IgD-negative memory B cell (primary cell): Measurements from ENCODE around the gene GPBAR1. TPM values are rescaled to one million over a fixed set of nuclear protein-coding genes. Genes with fewer than 3 reads are reported as not detected.

Experiments
- H3K27ac Mint-ChIP-seq, 3 donors: one replicate each; pipeline ENCODE4 v1.8.0; 2020 to 2022; ENCODE audit warnings: mild to moderate bottlenecking in 3 of 3, mixed read lengths in 3 of 3, moderate library complexity in 1 of 3
- H3K27me3 Mint-ChIP-seq: one replicate; pipeline ENCODE4 v1.8.0; 2021; ENCODE audit warnings: mixed read lengths
- H3K36me3 Mint-ChIP-seq: one replicate; pipeline ENCODE4 v1.8.0; 2020; ENCODE audit warnings: mild to moderate bottlenecking, mixed read lengths
- H3K4me1 Mint-ChIP-seq, 3 donors: one replicate each; pipeline ENCODE4 v1.8.0; 2020 to 2022; ENCODE audit warnings: mixed read lengths in 3 of 3, mild to moderate bottlenecking in 1 of 3
- H3K4me3 Mint-ChIP-seq, 4 donors: one replicate each; pipeline ENCODE4 v1.8.0; 2020 to 2022; ENCODE audit warnings: mild to moderate bottlenecking in 4 of 4, mixed read lengths in 4 of 4, moderate library complexity in 3 of 4
- H3K9me3 Mint-ChIP-seq, 3 donors: one replicate each; pipeline ENCODE4 v1.8.0; 2020 to 2021; ENCODE audit warnings: mixed read lengths in 3 of 3, mild to moderate bottlenecking in 1 of 3
- polyA plus RNA-seq: library from polyadenylated mRNA; unstranded; fragments of 300-500 nt; fragmentation: Illumina TruSeq; gene quantifications from one replicate; pipeline ENCODE4 v1.2.3, GENCODE V29; 2021

Gene GPBAR1
- polyA plus RNA-seq, 1 donor from 2014 or later = 0.64 TPM

DNA sequence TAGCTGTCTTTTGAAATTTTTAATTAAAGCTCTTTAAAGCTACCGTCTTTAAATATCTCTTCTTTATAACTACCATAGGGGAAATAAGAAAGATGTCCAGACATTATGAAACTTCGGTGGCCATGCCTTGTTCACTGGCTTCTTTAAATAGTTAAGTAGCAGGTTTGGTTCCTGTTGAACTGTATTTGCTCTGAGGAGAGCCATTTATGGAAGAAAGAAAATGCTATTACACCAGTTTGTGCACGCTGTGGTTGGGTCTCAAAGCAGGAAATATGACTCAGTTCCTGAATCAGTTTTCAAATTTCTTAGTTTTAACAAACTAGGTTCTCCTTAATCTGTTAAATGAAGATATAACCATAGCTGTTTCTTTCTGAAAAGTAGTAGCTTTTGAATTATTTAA lies 31.6 kb upstream of the GPBAR1 start:
- peaks cover 50 to 56% (median 54%) of the 10 kb centered on the region in 3 donors for H3K4me1 Mint-ChIP-seq
- H3K27me3 Mint-ChIP-seq = no peaks in the 10 kb centered on the region
- H3K9me3 Mint-ChIP-seq = no peaks in the 10 kb centered on the region
- peaks cover 9% of the 10 kb centered on the region for H3K36me3 Mint-ChIP-seq
- peak overlapping the region; percentile 79 to 86 (median 81) for H3K27ac Mint-ChIP-seq
- H3K4me3 Mint-ChIP-seq = peak overlapping the region in 3 of 4 donors; percentile 32 to 88 (median 88)

DNA sequence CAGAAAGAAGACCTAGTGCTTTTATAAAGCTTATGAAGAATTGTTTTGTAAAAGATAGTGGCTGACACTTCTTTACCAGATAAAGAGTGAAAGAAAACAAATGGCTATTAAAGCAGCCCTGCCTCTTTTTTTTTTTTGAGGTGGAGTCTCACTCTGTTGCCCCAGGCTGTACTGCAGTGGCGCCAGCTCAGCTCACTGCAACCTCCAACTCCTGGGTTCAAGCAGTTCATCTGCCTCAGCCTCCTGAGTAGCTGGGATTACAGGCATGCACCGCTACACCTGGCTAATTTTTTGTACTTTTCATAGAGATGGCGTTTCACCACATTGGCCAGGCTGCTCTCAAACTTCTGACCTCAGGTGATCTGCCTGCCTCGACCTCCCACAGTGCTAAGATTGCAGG lies 31.0 kb upstream of the GPBAR1 start:
- Mint-ChIP-seq H3K4me3 (peak overlapping the region in 1 of 4 donors; percentile 52), H3K9me3 (no peaks in the 10 kb centered on the region), H3K4me1 (peaks cover 44 to 50% (median 48%) of the 10 kb centered on the region in 3 donors), H3K27me3 (no peaks in the 10 kb centered on the region), H3K27ac (peak overlapping the region in 1 of 3 donors; percentile 16), H3K36me3 (peaks cover 9% of the 10 kb centered on the region)

DNA sequence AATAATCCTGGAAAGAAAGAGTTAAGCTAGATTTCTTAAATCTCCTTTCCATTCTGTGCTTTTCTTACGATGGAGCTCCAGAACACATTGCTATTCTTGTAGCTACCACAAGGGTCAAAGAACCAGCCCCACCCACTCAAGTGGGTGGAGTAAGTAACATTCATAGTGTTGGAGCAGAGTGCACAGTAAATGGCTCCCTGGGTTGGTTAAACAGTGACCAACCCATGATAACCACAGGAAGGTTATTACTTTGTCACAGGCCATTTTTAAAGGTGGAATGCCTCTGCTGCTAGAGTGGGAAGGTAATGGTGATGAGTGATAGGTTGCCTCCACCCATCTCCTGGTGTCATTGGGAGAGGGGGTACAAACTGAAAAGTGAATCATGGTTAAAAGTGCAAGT lies 29.9 kb upstream of the GPBAR1 start:
- Mint-ChIP-seq H3K27me3 (no peaks in the 10 kb centered on the region), H3K4me3 (peak overlapping the region in 2 of 4 donors; percentile 50 to 73), H3K36me3 (peaks cover 9% of the 10 kb centered on the region), H3K9me3 (no peaks in the 10 kb centered on the region), H3K4me1 (peaks cover 34 to 41% (median 38%) of the 10 kb centered on the region in 3 donors), H3K27ac (peak overlapping the region; percentile 21 to 94 (median 36))

DNA sequence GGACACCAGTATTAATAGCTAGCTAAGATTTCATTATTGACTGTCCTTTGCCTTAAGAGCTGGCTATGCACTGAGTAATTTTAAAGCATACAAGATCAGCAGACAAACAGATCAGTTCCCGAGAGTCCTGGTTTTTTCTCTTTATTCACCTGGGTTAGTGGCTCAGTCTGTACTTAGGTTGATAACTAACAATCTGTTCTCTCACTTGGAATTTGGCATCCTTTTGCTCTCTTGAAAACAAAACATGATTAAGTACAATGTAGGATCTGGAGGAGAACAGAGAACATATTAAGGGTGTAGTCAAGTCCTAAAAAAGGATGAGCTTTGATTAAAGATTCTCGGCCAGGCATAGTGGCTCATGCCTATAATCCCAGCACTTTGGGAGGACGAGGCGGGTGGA lies 27.3 kb upstream of the GPBAR1 start:
- H3K4me3 Mint-ChIP-seq = no peak overlapping the region
- H3K27ac Mint-ChIP-seq = peak overlapping the region in 1 of 3 donors; percentile 57
- H3K9me3 Mint-ChIP-seq = no peaks in the 10 kb centered on the region
- H3K4me1 Mint-ChIP-seq = peaks cover 20 to 25% (median 25%) of the 10 kb centered on the region in 3 donors
- H3K27me3 Mint-ChIP-seq = no peaks in the 10 kb centered on the region
- H3K36me3 Mint-ChIP-seq = peaks cover 7% of the 10 kb centered on the region

DNA sequence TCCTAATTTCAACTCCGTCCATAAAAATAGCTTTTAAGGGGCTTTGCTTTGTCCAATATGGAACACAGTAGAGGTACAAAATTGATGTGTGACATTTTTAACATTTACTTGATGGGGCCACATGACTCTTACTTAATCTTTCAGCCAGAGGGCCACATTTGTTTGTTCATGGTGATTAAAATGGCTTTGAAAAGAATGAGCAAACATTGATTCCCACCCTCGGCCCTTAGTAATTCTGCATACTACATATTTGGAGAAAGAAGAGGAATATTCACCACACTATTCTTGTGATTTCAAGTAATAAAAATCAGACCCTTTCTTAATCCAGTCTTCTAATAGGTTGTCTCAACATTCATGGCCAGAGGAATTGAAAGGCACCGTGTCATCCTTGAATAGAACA lies 26.3 kb upstream of the GPBAR1 start:
- Mint-ChIP-seq H3K9me3 (no peaks in the 10 kb centered on the region), H3K4me1 (peaks cover 14 to 19% (median 16%) of the 10 kb centered on the region in 3 donors), H3K36me3 (peaks cover 7% of the 10 kb centered on the region), H3K27ac (peak overlapping the region in 2 of 3 donors; percentile 6 to 46), H3K27me3 (no peaks in the 10 kb centered on the region), H3K4me3 (no peak overlapping the region)

DNA sequence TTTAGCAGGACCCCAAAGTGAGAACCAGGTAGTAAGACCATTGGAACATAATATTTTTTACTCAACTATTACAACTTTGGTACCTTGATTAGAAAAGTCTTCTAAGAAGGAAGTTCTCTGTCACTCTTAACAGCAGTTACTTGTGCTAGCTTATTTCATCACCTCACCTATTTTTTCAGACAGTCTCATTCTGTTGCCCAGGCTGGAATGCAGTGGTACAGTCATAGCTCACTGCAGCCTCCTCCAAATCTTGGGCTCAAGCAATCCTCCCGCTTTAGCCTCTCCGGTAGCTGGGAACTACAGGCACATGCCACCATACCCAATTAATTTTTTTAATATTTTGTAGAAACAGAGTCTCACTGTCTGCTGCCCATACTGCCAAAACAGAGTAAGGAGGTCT lies 25.8 kb upstream of the GPBAR1 start:
- Mint-ChIP-seq H3K36me3 (peaks cover 7% of the 10 kb centered on the region), H3K4me1 (peaks cover 14 to 17% (median 16%) of the 10 kb centered on the region in 3 donors), H3K27me3 (no peaks in the 10 kb centered on the region), H3K9me3 (no peaks in the 10 kb centered on the region), H3K4me3 (no peak overlapping the region), H3K27ac (peak overlapping the region in 1 of 3 donors; percentile 46)

DNA sequence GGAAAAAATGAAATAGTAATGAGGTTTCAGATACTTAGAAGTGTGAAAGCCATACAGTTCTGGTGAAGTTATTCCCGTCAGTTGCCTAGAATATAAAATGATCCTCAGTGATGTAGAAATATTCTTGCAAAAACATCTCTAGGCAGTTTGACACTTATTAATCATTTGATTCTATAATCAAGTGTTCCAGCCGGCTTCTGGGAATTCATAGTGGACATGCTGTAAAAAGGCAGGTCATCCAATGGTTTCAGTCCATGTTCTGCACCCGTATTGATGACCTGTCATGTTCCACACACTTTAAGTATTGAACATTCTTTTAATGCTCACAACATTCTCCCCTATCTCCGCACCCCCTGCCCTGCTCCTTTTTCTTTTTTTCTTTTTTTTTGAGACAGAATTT lies 24.0 kb upstream of the GPBAR1 start:
- Mint-ChIP-seq H3K9me3 (no peaks in the 10 kb centered on the region), H3K4me3 (no peak overlapping the region), H3K27me3 (no peaks in the 10 kb centered on the region), H3K36me3 (peaks cover 1% of the 10 kb centered on the region), H3K27ac (peak overlapping the region in 1 of 3 donors; percentile 47), H3K4me1 (peaks cover 1 to 5% (median 4%) of the 10 kb centered on the region in 3 donors)

DNA sequence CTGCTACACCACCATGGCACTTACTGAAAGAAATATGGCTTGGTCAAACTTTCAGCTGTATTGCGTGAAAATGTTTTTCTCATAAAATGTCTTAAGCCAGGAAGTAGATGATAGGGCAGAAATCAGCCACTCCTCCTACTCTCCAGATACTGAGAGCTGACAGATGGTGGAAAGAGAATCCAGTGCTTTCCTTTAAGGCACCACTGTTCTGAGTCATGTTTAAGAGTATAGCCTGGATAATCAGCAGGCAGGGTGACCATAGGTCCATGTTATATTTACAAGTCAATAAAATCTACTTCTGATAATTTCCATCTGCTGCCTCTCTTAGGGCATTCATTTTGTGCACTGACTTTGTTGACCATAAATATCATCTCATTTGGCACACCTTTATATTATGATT lies 21.9 kb upstream of the GPBAR1 start:
- no peaks in the 10 kb centered on the region for H3K27me3 Mint-ChIP-seq

DNA sequence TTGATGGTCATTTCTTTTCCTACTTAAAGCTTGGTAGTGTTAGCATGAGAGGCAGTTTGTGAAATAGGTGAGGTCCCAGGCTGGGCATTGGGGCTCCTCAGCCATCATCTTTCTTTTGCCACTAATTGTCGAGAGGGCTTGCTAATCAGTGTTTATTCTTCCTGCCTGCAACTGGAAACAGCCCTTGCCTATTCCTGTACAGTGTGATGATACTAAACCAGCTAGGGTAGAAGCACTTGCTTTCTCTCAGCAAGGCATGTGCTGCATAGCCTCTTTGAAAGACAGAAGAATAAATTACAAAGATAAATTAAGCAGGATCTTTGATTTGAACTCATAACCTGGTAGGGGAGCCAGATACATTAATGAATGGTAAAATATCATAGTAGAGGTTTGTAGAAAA lies 16.6 kb upstream of the GPBAR1 start:
- Mint-ChIP-seq H3K9me3 (no peaks in the 10 kb centered on the region), H3K27me3 (no peaks in the 10 kb centered on the region), H3K4me1 (peaks cover 0 to 2% (median 0%) of the 10 kb centered on the region in 3 donors), H3K4me3 (no peak overlapping the region), H3K36me3 (no peaks in the 10 kb centered on the region), H3K27ac (peak overlapping the region in 2 of 3 donors; percentile 28 to 39)

More for the DNA sequence above, 21.9 kb upstream of the GPBAR1 start:
- Mint-ChIP-seq H3K9me3 (no peaks in the 10 kb centered on the region), H3K36me3 (peaks cover 1% of the 10 kb centered on the region), H3K4me1 (peaks cover 0 to 4% (median 1%) of the 10 kb centered on the region in 3 donors), H3K4me3 (no peak overlapping the region), H3K27ac (no peak overlapping the region)

DNA sequence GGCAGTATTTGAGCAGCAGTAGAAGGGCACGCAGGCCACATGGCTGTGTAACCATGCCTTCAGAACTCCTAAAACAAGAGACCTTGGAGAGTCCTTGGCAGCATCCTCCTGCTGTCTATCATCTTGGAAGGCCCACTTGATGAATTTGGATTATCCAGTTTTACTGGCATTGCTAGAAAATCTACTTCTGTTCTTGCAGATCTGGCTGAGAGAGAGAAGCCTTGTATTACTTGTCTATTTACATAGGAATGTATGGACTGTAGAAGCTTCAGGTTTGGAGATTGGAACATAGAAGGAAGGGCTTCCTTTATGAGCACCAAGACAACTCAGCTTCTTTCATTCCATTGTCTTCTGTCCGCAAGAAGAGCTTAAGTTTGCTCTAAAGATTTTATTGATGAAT lies 16.1 kb upstream of the GPBAR1 start:
- peak overlapping the region in 1 of 3 donors; percentile 28 for H3K27ac Mint-ChIP-seq
- no peaks in the 10 kb centered on the region for H3K9me3 Mint-ChIP-seq
- no peaks in the 10 kb centered on the region for H3K27me3 Mint-ChIP-seq
- no peak overlapping the region for H3K4me3 Mint-ChIP-seq
- no peaks in the 10 kb centered on the region for H3K36me3 Mint-ChIP-seq
- H3K4me1 Mint-ChIP-seq = peaks cover 0 to 2% (median 0%) of the 10 kb centered on the region in 3 donors

DNA sequence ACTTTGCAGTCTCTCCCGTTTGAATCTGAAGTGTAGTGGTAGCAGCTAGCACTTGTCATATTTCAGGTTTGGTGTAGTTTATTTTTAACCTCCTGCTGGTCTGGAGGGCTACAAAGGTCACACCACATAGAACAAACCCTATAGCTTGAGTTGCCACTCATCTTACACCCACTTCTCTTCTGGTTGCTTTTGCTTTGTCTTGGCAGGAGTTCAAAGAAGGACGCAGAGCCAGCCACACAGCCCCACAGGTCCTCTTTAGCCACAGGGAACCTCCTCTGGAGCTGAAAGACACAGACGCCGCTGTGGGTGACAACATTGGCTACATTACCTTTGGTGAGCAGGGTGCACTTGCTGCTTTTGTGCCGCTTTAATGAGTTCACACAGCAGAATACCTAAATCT lies 15.6 kb upstream of the GPBAR1 start:
- peaks cover 0 to 2% (median 0%) of the 10 kb centered on the region in 3 donors for H3K4me1 Mint-ChIP-seq
- H3K9me3 Mint-ChIP-seq = no peaks in the 10 kb centered on the region
- no peaks in the 10 kb centered on the region for H3K27me3 Mint-ChIP-seq
- H3K27ac Mint-ChIP-seq = peak overlapping the region in 1 of 3 donors; percentile 53
- H3K36me3 Mint-ChIP-seq = no peaks in the 10 kb centered on the region
- H3K4me3 Mint-ChIP-seq = no peak overlapping the region

DNA sequence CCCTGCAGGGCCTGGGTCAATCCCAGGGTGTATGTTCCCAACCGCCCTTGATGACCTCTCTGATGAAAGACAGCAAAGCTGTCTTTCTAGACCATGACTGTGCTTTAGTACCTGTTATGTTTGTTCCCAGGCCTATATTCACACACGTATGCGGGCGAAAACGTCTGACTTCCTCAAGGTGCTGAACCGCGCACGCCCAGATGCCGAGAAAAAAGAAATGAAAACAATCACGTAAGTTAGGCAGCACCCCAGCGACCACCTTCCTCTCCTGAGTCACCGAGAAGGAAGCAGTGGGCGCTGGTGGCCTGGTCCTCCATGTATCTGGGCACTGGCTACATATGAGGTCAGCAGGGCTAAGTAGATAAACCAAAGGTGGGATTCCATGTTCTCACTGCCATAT lies 11.1 kb upstream of the GPBAR1 start:
- Mint-ChIP-seq H3K27me3 (no peaks in the 10 kb centered on the region), H3K4me1 (no peaks in the 10 kb centered on the region), H3K36me3 (no peaks in the 10 kb centered on the region), H3K9me3 (no peaks in the 10 kb centered on the region), H3K27ac (peak overlapping the region in 2 of 3 donors; percentile 8 to 53), H3K4me3 (no peak overlapping the region)

DNA sequence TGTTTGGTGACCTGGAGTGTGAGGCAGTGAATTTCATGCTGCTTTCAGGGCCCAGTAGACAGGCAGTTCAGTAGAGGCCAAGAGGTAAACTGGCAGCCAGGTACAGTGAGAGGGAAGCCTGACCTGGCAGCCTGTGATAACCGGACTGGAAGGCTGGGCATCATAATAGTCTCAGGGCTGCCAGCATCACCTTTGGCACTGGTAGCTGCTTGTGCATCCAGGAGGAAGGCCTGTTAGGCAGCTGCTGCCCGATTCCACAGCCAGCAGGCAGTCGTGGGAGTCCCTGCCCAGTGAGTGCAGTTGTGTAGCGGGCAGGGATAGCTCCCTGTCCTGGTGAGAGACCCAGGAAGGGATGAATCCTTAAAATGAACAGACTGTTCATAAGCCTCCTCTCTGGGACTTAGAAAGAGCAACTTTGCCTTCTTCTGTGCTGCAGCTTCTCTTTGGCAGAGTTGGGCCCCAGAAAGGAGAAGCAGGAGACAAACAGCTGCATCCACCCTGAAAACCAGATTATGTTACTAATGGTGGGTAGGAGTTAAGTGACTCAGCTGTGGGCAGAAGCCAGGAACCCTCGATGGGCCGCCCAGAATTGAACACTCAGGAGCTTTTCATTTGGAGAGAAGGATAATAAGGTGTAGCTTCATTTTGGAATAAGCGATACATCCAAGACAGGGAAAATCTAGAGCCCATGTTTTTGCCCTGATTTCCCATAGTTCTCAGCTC lies 8.1 kb upstream of the GPBAR1 start:
- Mint-ChIP-seq H3K27ac (peak overlapping the region in 2 of 3 donors; percentile 70 to 71), H3K4me3 (no peak overlapping the region), H3K27me3 (no peaks in the 10 kb centered on the region), H3K9me3 (no peaks in the 10 kb centered on the region), H3K4me1 (peaks cover 4 to 8% (median 6%) of the 10 kb centered on the region in 3 donors), H3K36me3 (no peaks in the 10 kb centered on the region)

DNA sequence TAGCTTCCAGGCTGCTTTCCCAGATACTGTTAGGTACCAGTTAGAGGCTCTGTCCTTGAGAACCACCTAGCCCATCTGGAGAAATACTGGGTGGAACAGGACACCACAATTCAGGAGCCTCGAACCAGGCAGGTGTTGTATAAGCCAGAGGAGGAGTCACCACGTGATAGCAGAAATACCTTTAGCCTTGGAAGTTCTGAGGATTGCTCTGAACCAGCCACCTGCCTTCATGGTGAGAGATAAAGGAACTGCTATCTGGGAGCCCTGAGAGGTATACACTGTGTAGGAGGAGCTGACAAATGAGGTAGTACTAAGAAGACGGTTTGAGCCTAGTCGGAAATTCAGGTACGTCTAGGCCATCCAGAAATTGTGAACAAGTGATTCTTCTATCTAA lies 7.6 kb upstream of the GPBAR1 start:
- no peaks in the 10 kb centered on the region for H3K36me3 Mint-ChIP-seq

DNA sequence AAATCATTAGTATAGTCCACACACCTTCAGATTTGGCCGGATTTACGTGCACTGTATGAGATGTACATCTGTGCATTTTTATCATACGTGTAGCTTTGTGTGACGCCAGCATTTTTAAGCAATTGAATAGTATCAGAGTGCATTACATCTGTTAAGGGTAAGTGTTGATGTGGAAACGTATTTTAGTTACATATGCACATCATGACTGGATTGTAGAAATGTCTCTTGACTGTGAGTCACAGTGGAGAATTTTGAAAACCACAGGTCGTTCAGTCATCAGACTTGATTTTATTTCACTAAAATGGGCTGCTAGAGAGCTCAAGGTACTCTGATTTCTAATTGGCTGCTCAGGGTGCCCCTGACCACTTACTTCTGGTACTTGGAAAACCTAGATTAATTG lies 5.4 kb upstream of the GPBAR1 start:
- Mint-ChIP-seq H3K27me3 (no peaks in the 10 kb centered on the region), H3K4me1 (peaks cover 11 to 24% (median 15%) of the 10 kb centered on the region in 3 donors), H3K4me3 (no peak overlapping the region), H3K9me3 (no peaks in the 10 kb centered on the region), H3K27ac (peak overlapping the region in 1 of 3 donors; percentile 65), H3K36me3 (no peaks in the 10 kb centered on the region)

More for the DNA sequence above, 7.6 kb upstream of the GPBAR1 start:
- Mint-ChIP-seq H3K27me3 (no peaks in the 10 kb centered on the region), H3K4me1 (peaks cover 7 to 10% (median 9%) of the 10 kb centered on the region in 3 donors), H3K9me3 (no peaks in the 10 kb centered on the region), H3K27ac (peak overlapping the region in 2 of 3 donors; percentile 9 to 70), H3K4me3 (peak overlapping the region in 1 of 4 donors; percentile 42)
